Umbilical cord (tissue), 2 donors: Measurements from ENCODE around the gene GSTA1. TPM values are rescaled to one million over a fixed set of nuclear protein-coding genes. Genes with fewer than 3 reads are reported as not detected.
"Not testable (repeated sequence)": the region's sequence is repeated elsewhere in the genome, so short reads cannot be mapped to it uniquely, and the experiment has no call there.

Source experiments
- DNase-seq: peaks from one replicate; pipeline ENCODE4 v3.0.0-alpha.2; 2015; ENCODE audit warnings: low spot score
- total RNA-seq: library from RNA; depleted of rRNA; stranded (reverse); fragments of >200 nt; gene quantifications from one replicate; pipeline ENCODE4 v1.2.3, GENCODE V29; 2014; ENCODE audit warnings: low replicate concordance; ENCODE audit not compliant: insufficient read depth

Gene GSTA1
- not detected for total RNA-seq

DNA sequence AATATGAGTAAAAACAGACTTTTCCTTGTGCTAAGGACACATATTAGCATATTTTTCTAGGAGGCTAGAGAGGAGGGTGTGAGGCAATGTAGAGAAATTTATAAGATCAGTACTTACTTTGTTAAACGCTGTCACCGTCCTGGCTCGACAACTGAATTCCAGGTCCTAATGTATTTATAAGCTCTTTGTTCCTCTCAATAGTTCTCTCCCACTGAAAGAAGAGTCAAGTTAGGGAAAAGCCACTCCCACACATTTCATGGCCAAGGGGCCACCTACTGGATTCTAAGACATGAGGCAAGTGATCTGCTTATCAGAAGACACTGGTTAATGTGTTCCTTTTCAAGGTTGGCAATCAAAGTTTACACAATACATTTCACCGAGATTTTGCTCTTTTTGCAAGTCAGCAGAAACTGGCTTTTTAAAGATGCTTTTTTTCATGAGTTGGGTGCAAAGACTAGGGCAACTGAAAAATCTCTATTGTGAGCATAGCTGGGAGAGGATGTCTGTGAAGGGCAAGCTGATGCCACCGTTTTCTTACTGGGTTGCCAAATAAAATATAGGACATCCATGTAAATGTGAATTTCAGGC, at the start of gene GSTA1:
Gene GSTA1, minus strand, starts transcription at position 149 of the 588 bp plus-strand sequence. CDS start 4,549 bp downstream, outside the sequence.
- not testable (repeated sequence) for DNase-seq

- DNase-seq = no peak
Observed at GRCh38 chr6:52849137-52849536, 45.5 kb upstream of the GSTA1 start.

DNA sequence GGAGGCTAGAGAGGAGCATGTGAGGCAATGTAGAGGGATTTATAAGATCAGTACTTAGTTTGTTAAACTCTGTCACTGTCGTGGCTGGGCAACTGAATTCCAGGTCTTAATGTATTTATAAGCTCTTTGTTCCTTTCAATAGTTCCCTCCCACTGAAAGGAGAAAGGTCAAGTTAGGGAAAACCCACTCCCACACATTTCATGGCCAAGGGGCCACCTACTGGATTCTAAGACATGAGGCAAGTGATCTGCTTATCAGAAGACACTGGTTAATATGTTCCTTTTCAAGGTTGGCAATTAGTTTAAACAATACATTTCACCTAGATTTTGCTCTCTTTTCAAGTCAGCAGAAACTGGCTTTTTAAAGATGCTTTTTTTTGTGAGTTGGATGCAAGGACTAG, 42.4 kb upstream of the GSTA1 start:
- DNase-seq = no peak

DNA sequence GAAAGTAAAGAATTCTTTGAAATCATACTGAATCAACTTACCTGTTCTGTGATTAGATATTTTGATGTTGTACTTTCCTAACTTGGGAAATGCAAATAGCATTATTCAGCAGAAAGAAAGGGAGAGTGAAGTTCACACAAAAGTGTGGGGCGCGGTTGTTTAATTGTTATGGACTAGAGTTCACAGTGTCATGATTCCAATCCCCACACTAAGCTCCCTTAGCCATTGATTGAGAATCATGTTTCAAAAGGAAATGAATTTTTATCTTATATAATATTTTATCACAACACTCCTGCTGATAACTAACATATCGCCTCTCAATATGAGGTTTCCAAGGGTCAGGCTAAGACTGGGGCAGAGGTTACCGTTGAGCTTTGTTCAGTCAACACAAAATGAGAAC, 40.0 kb upstream of the GSTA1 start:
- DNase-seq = no peak

DNA sequence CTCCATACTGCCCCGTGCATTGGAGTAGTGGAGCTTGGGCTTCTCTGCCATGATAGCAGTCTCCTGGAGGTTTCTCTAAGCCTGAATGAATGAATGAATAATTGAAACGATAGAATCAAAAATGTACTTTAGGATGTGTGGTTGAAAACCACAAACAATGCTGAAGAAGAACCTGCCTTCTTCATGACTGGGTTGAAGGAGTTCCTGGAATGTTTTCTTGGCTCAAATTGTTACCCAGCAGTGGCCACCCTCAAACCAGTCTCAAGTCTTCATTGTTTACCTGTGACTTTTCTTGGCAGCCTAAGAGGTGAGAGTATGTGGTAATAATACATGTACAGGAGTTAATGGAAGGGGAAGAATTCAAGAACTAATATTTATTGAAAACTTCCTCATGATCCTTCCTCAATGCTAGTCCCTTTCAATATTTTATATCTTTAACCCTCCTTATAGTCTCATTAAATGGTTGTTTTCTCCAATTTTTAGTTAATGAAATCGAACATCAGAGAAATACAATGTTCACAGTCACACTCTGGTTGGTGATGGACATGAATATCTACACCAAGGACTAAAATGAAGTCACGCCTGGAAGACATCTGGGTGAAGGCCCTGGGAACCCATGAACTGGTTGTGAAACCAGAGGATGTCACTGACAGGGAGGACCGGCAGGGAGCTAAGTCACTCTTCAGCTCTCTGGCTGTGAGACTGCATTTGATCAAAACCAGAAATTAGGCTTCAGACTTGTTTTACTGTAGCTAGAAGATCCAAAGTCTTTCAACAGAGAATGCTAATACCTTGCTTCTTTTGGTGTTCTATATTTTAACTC, 37.4 kb upstream of the GSTA1 start, which contains the start of gene GSTA5:
Gene GSTA5, minus strand, starts transcription at position 51 of the 823 bp plus-strand sequence.
- no peak for DNase-seq

DNA sequence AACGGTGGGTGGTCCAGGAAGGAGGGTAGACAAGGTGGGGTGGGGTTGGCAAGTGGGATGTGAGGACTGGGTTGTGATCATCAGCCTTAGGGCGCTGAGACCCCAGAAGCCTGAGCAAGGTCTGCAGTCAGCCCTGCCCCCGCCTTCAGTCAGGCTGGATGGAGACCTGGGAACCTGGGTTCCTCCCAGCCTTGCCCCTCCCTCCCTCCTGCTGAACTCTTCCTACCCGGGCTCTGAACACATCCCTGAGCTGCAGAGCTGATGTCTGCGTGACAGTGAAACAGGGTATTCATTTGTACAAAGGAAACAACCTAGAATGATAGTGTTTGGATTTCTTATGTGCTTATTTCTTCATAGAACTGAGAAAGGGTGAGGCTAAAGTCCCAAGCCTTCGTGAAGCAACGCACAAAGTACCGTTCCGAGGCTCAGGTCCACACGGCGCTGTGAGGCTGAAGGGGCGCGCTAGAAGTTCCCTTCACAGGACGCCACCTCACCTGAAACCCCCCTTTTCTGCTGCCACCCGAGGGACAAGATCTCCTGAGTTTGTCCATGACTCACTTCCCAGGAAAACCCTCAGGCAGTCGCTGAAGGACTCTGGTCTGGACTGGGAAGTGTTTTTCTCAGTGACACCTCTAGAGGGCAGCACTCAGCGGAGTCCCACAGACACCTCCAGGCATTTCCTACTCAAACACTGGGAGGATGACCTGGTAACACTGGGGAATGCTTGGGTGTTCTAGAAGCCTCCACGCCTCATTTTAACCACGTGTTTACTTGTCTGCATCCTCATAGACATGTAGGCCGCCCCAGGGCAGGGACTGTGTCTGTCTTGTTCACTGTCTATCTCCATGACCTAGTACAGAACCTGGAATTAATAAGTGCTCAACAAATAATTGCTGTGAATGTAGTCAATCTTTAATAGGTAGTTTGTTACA, 35.8 kb upstream of the GSTA1 start:
- peak; percentile 8 for DNase-seq

- no peak for DNase-seq
Observed at GRCh38 chr6:52834481-52834880, 30.9 kb upstream of the GSTA1 start.

DNA sequence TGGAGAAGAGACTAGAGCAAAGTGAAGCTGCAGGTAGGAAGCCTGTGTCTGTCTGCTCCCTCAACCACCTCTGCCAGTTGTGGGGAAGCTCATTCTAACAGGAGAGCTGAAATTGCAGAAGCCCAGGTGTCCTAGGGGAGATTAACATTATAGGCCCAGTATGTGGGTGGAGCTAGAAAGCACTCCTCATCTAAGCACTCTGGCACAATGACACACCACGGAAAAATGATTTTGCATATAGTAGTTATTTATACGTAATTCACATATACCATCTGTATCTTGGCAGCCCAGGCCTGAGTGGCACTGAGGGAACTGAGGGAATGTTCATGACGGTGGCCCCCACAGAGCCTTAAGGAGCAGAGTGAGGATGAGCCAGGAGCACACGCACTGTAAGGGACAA, 27.3 kb upstream of the GSTA1 start:
- DNase-seq = not testable (repeated sequence)

DNA sequence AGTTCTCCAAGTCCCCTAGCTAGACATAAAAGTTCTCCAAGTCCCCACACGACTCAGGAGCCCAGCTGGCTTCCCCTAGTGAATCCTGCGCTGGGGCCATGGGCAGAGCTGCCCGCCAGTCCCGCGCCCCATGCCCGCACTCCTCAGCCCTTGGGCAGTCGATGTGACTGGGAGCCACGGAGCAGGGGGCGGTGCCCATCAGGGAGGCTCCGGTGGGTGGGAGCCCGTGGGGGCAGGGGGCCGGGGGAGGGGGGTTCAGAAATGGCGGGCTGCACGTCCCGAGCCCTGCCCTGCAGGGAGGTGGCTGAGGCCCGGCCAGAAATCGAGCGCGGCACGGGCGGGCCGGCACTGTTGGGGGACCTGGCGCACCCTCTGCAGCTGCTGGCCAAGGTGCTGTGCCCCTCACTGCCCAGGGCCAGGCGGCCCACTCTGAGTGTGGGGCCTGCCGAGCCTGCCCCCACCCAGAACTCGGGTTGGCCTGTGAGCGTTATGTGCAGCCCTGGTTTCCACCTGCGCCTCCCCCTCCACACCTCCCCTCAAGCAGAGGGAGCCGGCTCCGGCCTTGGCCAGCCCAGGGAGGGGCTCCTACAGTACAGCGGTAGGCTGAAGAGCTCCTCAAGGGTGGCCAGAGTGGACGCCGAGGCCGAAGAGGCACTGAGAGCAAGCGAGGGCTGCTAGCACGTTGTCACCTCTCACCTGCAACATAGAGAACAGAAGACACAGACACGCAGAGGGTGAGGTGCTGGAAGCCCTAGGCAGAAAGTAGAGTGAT, 25.6 kb upstream of the GSTA1 start:
- no peak for DNase-seq

- DNase-seq = not testable (repeated sequence)
Observed at GRCh38 chr6:52828621-52829020, 25.0 kb upstream of the GSTA1 start.

DNA sequence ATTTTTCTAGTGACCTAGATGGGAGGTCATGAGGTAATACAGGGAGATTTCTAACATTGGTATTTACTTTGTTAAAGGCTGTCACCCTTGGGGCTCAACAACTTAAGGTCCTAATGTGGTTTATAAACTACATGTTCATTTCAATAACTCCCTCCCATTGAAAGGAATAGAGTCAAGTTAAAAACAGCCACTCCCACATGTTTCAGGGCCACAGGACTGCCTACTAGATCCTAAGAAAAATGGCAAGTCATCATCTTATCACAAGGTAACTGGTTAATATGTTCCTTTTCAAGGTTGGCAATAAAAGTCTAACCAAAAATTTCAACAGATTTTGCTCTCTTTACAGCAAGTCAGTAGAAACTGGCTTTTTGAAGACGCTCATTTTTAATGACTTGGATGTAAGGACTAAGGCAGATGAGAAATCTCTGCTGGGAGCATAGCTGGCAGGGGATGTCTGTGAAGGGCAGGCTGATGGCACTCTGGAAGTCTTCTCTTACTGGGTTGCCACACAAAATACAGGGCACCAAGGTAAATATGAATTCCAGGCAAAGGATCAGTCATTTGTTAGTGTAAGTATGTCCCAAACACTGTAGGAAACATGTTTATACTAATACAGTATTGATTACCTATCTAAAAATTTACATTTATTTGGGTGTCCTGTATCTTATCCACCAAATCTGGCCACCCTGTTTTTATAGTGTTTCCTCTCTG, 23.6 kb upstream of the GSTA1 start:
- DNase-seq = not testable (repeated sequence)

- DNase-seq = no peak
Observed at GRCh38 chr6:52826513-52826912, 22.9 kb upstream of the GSTA1 start.

DNA sequence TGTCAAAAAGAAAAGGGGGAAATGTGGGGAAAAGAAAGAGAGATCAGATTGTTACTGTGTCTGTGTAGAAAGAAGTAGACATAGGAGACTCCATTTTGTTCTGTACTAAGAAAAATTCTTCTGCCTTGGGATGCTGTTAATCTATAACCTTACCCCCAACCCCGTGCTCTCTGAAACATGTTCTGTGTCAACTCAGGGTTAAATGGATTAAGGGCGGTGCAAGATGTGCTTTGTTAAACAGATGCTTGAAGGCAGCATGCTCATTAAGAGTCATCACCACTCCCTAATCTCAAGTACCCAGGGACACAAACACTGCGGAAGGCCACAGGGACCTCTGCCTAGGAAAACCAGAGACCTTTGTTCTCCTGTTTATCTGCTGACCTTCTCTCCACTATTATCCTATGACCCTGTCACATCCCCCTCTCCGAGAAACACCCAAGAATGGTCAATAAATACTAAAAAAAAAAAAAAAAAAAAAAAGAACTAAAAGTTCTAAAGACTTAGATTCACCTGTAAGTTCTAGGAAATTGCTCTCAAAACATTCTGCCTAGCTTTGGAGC, 22.4 kb upstream of the GSTA1 start:
- not testable (repeated sequence) for DNase-seq

GRCh38 chr6:52825270-52825793, 21.7 kb upstream of the GSTA1 start:
- not testable (repeated sequence) for DNase-seq

GRCh38 chr6:52821842-52822241, 18.2 kb upstream of the GSTA1 start:
- DNase-seq = no peak

- DNase-seq = peak; percentile 66
Observed at GRCh38 chr6:52820198-52820597, 16.6 kb upstream of the GSTA1 start.

DNA sequence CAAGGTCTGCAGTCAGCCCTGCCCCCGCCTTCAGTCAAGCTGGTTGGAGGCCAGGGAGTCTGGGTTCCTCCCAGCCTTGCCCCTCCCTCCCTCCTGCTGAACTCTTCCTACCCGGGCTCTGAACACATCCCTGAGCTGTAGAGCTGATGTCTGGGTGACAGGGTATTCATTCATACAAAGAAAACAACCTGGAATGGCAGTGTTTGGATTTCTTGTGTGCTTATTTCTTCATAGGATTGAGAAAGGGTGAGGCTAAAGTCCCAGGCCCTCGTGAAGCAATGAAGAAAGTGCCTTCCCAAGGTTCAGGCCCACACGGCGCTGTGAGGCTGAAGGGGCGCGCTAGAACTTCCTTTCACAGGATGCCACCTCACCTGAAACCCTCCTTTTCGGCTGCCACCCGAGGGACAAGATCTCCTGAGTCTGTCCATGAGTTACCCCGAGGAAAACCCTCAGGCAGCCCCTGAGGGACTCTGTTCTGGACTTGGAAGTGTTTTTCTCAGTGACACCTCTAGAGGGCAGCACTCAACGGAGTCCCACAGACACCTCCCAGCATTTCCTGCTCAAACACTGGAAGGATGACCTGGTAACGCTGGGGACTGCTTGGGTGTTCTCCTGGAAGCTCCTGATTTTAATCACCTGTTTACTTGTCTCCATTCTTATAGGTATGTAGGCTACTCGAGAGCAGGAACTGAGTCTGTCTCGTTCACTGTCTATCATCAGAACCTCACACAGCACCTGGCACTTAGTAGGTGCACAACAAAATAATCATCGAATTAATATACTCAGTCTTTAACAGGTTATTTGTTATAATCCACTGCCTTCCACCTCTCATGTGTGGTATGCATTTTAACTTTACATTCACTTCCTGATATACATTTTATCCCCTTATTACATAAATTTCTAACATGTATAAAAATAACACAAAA, 11.8 kb upstream of the GSTA1 start:
- peak; percentile 17 for DNase-seq

- not testable (repeated sequence) for DNase-seq
Observed at GRCh38 chr6:52814545-52814944, 10.9 kb upstream of the GSTA1 start.

- peak; percentile 41 for DNase-seq
Observed at GRCh38 chr6:52809777-52810176, 6.2 kb upstream of the GSTA1 start.
